ENCODE measurements around the gene NHLH2.

DNA sequence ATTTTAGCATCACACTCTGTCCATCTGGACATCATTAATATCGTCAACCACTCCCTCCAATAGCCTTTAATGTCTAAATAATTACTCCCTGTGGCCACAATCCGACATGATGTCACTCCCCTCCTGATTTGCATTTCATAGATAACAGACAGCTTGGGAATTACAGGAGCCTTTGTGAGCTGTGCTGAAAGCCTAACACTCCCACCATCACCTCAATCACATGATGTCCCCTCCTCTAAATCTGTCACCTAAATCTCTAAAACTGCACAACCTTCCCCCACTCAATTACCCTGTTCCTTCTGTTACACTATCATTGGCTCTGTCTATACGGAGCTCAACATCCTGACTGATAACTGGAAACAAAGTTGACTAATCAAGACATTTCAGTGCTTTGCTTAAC lies 14.3 kb downstream of the NHLH2 start:
- TF ChIP-seq, protein P1, sequence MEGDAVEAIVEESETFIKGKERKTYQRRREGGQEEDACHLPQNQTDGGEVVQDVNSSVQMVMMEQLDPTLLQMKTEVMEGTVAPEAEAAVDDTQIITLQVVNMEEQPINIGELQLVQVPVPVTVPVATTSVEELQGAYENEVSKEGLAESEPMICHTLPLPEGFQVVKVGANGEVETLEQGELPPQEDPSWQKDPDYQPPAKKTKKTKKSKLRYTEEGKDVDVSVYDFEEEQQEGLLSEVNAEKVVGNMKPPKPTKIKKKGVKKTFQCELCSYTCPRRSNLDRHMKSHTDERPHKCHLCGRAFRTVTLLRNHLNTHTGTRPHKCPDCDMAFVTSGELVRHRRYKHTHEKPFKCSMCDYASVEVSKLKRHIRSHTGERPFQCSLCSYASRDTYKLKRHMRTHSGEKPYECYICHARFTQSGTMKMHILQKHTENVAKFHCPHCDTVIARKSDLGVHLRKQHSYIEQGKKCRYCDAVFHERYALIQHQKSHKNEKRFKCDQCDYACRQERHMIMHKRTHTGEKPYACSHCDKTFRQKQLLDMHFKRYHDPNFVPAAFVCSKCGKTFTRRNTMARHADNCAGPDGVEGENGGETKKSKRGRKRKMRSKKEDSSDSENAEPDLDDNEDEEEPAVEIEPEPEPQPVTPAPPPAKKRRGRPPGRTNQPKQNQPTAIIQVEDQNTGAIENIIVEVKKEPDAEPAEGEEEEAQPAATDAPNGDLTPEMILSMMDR (IDR thresholded peaks at IDR 0.05; ENCODE audit: poor library complexity, severe bottlenecking), result no peak
- TF ChIP-seq EP300 (conservative IDR thresholded peaks at IDR 0.05; ENCODE audit: poor library complexity, severe bottlenecking), result no peak

All from neural cell (in vitro differentiated cells).